ENCODE results near the gene TMEM240. TPM values are rescaled to one million over a fixed set of nuclear protein-coding genes. Genes with fewer than 3 reads are reported as not detected.

Gene TMEM240
- total RNA-seq, 1 experiment from 2014 or later = 8.0 TPM

- TF ChIP-seq, protein P1, sequence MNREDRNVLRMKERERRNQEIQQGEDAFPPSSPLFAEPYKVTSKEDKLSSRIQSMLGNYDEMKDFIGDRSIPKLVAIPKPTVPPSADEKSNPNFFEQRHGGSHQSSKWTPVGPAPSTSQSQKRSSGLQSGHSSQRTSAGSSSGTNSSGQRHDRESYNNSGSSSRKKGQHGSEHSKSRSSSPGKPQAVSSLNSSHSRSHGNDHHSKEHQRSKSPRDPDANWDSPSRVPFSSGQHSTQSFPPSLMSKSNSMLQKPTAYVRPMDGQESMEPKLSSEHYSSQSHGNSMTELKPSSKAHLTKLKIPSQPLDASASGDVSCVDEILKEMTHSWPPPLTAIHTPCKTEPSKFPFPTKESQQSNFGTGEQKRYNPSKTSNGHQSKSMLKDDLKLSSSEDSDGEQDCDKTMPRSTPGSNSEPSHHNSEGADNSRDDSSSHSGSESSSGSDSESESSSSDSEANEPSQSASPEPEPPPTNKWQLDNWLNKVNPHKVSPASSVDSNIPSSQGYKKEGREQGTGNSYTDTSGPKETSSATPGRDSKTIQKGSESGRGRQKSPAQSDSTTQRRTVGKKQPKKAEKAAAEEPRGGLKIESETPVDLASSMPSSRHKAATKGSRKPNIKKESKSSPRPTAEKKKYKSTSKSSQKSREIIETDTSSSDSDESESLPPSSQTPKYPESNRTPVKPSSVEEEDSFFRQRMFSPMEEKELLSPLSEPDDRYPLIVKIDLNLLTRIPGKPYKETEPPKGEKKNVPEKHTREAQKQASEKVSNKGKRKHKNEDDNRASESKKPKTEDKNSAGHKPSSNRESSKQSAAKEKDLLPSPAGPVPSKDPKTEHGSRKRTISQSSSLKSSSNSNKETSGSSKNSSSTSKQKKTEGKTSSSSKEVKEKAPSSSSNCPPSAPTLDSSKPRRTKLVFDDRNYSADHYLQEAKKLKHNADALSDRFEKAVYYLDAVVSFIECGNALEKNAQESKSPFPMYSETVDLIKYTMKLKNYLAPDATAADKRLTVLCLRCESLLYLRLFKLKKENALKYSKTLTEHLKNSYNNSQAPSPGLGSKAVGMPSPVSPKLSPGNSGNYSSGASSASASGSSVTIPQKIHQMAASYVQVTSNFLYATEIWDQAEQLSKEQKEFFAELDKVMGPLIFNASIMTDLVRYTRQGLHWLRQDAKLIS (CRISPR knock-in tag; IDR thresholded peaks at IDR 0.05; ENCODE audit: borderline replicate concordance) = no peak
- TF ChIP-seq CREM (CRISPR knock-in tag; IDR thresholded peaks at IDR 0.05) (no peak), NFE2L1 (CRISPR knock-in tag; IDR thresholded peaks at IDR 0.05) (no peak), ESRRA (CRISPR knock-in tag; IDR thresholded peaks at IDR 0.05; ENCODE audit: borderline replicate concordance) (no peak), ZBTB21 (CRISPR knock-in tag; IDR thresholded peaks at IDR 0.05; ENCODE audit: borderline replicate concordance) (no peak), STAT6 (CRISPR knock-in tag; conservative IDR thresholded peaks at IDR 0.05; ENCODE audit: low read depth) (no peak), JUN (CRISPR knock-in tag; IDR thresholded peaks at IDR 0.05) (no peak), PRRX2 (CRISPR knock-in tag; IDR thresholded peaks at IDR 0.05) (no peak), RORB (CRISPR knock-in tag; IDR thresholded peaks at IDR 0.05) (no peak), RELA (CRISPR knock-in tag; IDR thresholded peaks at IDR 0.05; ENCODE audit: borderline replicate concordance) (no peak), MAX (CRISPR knock-in tag; IDR thresholded peaks at IDR 0.05) (no peak), OVOL2 (CRISPR knock-in tag; IDR thresholded peaks at IDR 0.05; ENCODE audit: borderline replicate concordance) (no peak)
- TF ChIP-seq, protein P2, sequence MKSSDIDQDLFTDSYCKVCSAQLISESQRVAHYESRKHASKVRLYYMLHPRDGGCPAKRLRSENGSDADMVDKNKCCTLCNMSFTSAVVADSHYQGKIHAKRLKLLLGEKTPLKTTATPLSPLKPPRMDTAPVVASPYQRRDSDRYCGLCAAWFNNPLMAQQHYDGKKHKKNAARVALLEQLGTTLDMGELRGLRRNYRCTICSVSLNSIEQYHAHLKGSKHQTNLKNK (CRISPR knock-in tag; IDR thresholded peaks at IDR 0.05) = no peak
- TF ChIP-seq, protein P3, sequence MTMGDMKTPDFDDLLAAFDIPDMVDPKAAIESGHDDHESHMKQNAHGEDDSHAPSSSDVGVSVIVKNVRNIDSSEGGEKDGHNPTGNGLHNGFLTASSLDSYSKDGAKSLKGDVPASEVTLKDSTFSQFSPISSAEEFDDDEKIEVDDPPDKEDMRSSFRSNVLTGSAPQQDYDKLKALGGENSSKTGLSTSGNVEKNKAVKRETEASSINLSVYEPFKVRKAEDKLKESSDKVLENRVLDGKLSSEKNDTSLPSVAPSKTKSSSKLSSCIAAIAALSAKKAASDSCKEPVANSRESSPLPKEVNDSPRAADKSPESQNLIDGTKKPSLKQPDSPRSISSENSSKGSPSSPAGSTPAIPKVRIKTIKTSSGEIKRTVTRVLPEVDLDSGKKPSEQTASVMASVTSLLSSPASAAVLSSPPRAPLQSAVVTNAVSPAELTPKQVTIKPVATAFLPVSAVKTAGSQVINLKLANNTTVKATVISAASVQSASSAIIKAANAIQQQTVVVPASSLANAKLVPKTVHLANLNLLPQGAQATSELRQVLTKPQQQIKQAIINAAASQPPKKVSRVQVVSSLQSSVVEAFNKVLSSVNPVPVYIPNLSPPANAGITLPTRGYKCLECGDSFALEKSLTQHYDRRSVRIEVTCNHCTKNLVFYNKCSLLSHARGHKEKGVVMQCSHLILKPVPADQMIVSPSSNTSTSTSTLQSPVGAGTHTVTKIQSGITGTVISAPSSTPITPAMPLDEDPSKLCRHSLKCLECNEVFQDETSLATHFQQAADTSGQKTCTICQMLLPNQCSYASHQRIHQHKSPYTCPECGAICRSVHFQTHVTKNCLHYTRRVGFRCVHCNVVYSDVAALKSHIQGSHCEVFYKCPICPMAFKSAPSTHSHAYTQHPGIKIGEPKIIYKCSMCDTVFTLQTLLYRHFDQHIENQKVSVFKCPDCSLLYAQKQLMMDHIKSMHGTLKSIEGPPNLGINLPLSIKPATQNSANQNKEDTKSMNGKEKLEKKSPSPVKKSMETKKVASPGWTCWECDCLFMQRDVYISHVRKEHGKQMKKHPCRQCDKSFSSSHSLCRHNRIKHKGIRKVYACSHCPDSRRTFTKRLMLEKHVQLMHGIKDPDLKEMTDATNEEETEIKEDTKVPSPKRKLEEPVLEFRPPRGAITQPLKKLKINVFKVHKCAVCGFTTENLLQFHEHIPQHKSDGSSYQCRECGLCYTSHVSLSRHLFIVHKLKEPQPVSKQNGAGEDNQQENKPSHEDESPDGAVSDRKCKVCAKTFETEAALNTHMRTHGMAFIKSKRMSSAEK (CRISPR knock-in tag; IDR thresholded peaks at IDR 0.05; ENCODE audit: borderline replicate concordance) = no peak
- H3K27ac Mint-ChIP-seq = no peak overlapping the region
- ATAC-seq (no peak), DNase-seq (ENCODE audit: low spot score) (no peak)
- H3K27me3 Mint-ChIP-seq (ENCODE audit: low read depth) = no peaks in the 10 kb centered on the region
- no peaks in the 10 kb centered on the region for H3K4me1 Mint-ChIP-seq
- POLR2A ChIA-PET = no interaction called here
- CTCF ChIA-PET = no interaction called here
- no peaks in the 10 kb centered on the region for H3K9me3 Mint-ChIP-seq
- peaks cover 35% of the 10 kb centered on the region for H3K36me3 Mint-ChIP-seq
- no peak overlapping the region for H3K4me3 Mint-ChIP-seq
Measured at GRCh38 chr1:1564268-1564667, 23.8 kb upstream of the TMEM240 start.

- peaks cover 35% of the 10 kb centered on the region for H3K36me3 Mint-ChIP-seq
Measured at GRCh38 chr1:1563688-1564087, 23.3 kb upstream of the TMEM240 start.

More at GRCh38 chr1:1563688-1564087, 23.3 kb upstream of the TMEM240 start:
- CTCF ChIA-PET = no interaction called here
- POLR2A ChIA-PET = no interaction called here
- no peaks in the 10 kb centered on the region for H3K9me3 Mint-ChIP-seq
- no peak overlapping the region for H3K27ac Mint-ChIP-seq
- H3K4me1 Mint-ChIP-seq = no peaks in the 10 kb centered on the region
- DNase-seq (ENCODE audit: low spot score) = no peak
- H3K4me3 Mint-ChIP-seq = no peak overlapping the region
- TF ChIP-seq SOX15 (CRISPR knock-in tag; IDR thresholded peaks at IDR 0.05) = no peak
- no peak for TF ChIP-seq ZBTB43 (CRISPR knock-in tag; IDR thresholded peaks at IDR 0.05)
- no peak for TF ChIP-seq CBFB (CRISPR knock-in tag; IDR thresholded peaks at IDR 0.05; ENCODE audit: low read depth)
- TF ChIP-seq SMAD3 (CRISPR knock-in tag; IDR thresholded peaks at IDR 0.05; ENCODE audit: borderline replicate concordance) = no peak
- TF ChIP-seq CDX4 (CRISPR knock-in tag; IDR thresholded peaks at IDR 0.05; ENCODE audit: borderline replicate concordance) = no peak
- TF ChIP-seq NR2C2 (CRISPR knock-in tag; IDR thresholded peaks at IDR 0.05) = no peak
- no peaks in the 10 kb centered on the region for H3K27me3 Mint-ChIP-seq (ENCODE audit: low read depth)
- ATAC-seq = no peak
